Measurements from ENCODE around the gene FOXP1. TPM values are rescaled to one million over a fixed set of nuclear protein-coding genes. Genes with fewer than 3 reads are reported as not detected.

FOXP1 gene
- polyA plus RNA-seq, 6 donors from 2014 or later: 441 to 620 (median 523) TPM

GRCh38 chr3:71002298-71002697, 581.2 kb downstream of the FOXP1 start:
- ATAC-seq (ENCODE audit: low read depth in 2 of 2): no peak
- Mint-ChIP-seq H3K4me1 (peaks cover 12 to 26% (median 23%) of the 10 kb centered on the region in 3 donors), H3K27me3 (no peaks in the 10 kb centered on the region), H3K4me3 (no peak overlapping the region), H3K9me3 (no peaks in the 10 kb centered on the region), H3K27ac (peak overlapping the region; percentile 15 to 77 (median 60)), H3K36me3 (peaks cover 15 to 21% of the 10 kb centered on the region in 2 donors)
- no peak for DNase-seq

DNA sequence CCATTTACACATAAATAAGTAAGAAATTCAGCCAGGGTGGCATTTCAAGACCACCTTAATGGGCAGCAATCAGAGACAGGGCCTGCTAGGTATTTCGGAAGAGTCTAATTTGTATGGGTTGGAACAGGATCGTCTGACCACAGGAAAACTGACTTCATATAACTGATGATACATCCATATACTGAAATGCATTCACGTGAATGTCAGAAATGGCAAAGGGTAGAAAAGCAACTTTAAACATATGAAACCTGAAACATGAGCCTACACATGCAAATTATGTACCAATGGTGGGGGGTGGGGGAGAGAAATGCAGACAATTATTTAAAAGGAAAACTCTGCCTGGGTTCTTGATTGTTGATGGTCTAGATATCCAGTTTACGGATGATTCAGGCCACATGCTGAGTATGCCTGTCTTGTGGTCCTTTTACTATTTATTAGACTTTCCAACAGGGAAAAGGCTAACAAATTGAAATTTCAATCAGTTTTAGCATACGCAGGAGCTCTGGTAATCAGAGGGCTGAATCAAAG, 582.2 kb downstream of the FOXP1 start:
- H3K4me1 Mint-ChIP-seq: peaks cover 8 to 25% (median 19%) of the 10 kb centered on the region in 3 donors
- H3K9me3 Mint-ChIP-seq: no peaks in the 10 kb centered on the region
- H3K4me3 Mint-ChIP-seq: no peak overlapping the region
- ATAC-seq (ENCODE audit: low read depth in 2 of 2) (no peak), DNase-seq (no peak)
- peak overlapping the region in 4 of 6 donors; percentile 14 to 77 (median 74) for H3K27ac Mint-ChIP-seq
- H3K27me3 Mint-ChIP-seq: no peaks in the 10 kb centered on the region
- H3K36me3 Mint-ChIP-seq: peaks cover 23 to 31% of the 10 kb centered on the region in 2 donors

GRCh38 chr3:71000483-71000882, 583.0 kb downstream of the FOXP1 start:
- H3K4me1 Mint-ChIP-seq: peaks cover 7 to 23% (median 16%) of the 10 kb centered on the region in 3 donors
- H3K4me3 Mint-ChIP-seq: peak overlapping the region in 1 of 8 donors; percentile 53
- DNase-seq: no peak
- peaks cover 19 to 33% of the 10 kb centered on the region in 2 donors for H3K36me3 Mint-ChIP-seq
- H3K27me3 Mint-ChIP-seq: no peaks in the 10 kb centered on the region
- no peak for ATAC-seq (ENCODE audit: low read depth in 2 of 2)
- H3K9me3 Mint-ChIP-seq: no peaks in the 10 kb centered on the region
- peak overlapping the region in 3 of 6 donors; percentile 46 to 76 (median 54) for H3K27ac Mint-ChIP-seq

DNA sequence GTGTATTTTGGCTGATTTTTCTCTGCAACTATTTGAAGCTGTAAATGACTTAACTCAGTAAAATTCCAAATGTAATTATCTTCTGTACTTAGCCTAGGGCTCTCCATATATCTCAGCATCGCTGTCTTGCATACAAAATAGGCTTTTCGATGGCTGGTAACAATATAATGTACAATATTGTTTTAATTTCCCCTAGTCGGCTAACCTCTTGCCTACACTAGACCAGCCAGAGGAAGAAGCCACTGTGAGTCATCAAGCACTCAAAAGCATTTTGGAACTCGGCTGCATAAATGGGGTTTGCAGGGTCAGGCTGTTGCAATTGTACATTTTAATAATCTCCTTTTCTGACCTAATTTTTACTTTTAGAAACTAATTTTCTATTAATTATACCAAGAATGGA, 583.8 kb downstream of the FOXP1 start:
- Mint-ChIP-seq H3K4me1 (peaks cover 6 to 21% (median 13%) of the 10 kb centered on the region in 3 donors), H3K36me3 (peaks cover 16 to 33% of the 10 kb centered on the region in 2 donors), H3K27ac (peak overlapping the region in 1 of 6 donors; percentile 11), H3K9me3 (no peaks in the 10 kb centered on the region), H3K4me3 (no peak overlapping the region), H3K27me3 (no peaks in the 10 kb centered on the region)
- no peak for ATAC-seq (ENCODE audit: low read depth in 2 of 2)
- no peak for DNase-seq

- peaks cover 20 to 24% (median 21%) of the 10 kb centered on the region in 3 donors for H3K4me1 Mint-ChIP-seq
- no peak for DNase-seq
- ATAC-seq (ENCODE audit: low read depth in 2 of 2): no peak
- H3K36me3 Mint-ChIP-seq: peaks cover 24 to 47% of the 10 kb centered on the region in 2 donors
- H3K27me3 Mint-ChIP-seq: no peaks in the 10 kb centered on the region
- H3K4me3 Mint-ChIP-seq: no peak overlapping the region
- peaks cover 0 to 2% (median 0%) of the 10 kb centered on the region in 7 donors for H3K9me3 Mint-ChIP-seq
- H3K27ac Mint-ChIP-seq: peak overlapping the region in 2 of 6 donors; percentile 54 to 66
These were observed 587.4 kb downstream of the FOXP1 start for GRCh38 chr3:70996082-70996481.

DNA sequence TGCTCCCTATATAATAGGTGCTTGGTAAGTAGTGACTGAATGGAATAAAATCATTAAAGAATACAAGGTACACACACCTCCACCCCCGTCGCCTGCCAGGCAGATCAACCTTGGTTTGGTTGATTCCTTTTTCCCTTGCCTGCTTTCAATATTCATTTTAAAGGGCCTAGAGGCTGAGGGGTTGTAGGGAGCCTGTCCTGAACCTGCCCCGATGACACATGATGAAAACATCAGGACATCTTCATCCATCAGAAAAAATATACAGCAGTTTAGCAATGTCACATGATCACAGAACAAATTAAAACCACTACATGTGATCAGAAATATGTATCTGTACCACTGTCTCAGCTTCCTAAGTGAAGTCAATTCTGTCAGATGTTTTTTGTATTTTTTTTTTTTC, 588.9 kb downstream of the FOXP1 start:
- Mint-ChIP-seq H3K4me1 (peaks cover 28 to 33% (median 30%) of the 10 kb centered on the region in 3 donors), H3K9me3 (peaks cover 0 to 3% (median 0%) of the 10 kb centered on the region in 7 donors), H3K4me3 (no peak overlapping the region), H3K27ac (peak overlapping the region in 5 of 6 donors; percentile 9 to 95 (median 57)), H3K27me3 (no peaks in the 10 kb centered on the region), H3K36me3 (peaks cover 16 to 48% of the 10 kb centered on the region in 2 donors)
- DNase-seq (no peak), ATAC-seq (ENCODE audit: low read depth in 2 of 2) (no peak)

DNA sequence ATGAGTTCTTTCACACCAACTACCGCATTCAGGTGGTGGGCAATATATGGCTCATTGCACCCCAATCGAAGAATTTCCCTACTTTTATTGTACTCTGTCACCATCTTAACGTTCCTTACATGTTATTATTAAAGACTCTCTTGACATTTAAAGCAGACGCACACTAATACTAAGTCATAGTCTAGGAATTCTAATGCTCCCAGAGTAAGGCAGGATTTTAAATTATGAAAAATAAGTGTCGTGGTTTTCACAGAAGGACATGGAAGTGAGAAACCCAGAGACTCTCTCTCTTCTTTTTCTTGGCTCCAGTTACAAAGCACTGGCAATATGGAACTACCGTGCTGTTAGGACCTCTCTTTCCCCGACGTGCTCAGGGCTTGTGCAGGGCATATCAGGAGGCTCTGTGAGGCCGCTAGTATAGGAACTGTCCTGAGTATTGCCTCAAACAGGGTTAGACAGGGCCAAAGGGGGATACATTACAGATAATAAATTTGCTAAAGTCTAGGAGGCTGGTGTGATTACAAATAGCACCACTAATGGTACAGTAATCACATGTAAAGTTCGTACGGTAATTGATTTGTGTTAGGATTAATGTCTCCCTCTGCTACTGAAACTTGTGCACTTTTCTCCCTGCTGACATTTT, 590.8 kb downstream of the FOXP1 start:
- no peaks in the 10 kb centered on the region for H3K27me3 Mint-ChIP-seq
- H3K27ac Mint-ChIP-seq: peak overlapping the region in 5 of 6 donors; percentile 32 to 95 (median 72)
- H3K4me3 Mint-ChIP-seq: no peak overlapping the region
- DNase-seq (no peak), ATAC-seq (ENCODE audit: low read depth in 2 of 2) (no peak)
- H3K4me1 Mint-ChIP-seq: peaks cover 33 to 35% (median 34%) of the 10 kb centered on the region in 3 donors
- H3K36me3 Mint-ChIP-seq: peaks cover 23 to 44% of the 10 kb centered on the region in 2 donors
- peaks cover 0 to 3% (median 0%) of the 10 kb centered on the region in 7 donors for H3K9me3 Mint-ChIP-seq

DNA sequence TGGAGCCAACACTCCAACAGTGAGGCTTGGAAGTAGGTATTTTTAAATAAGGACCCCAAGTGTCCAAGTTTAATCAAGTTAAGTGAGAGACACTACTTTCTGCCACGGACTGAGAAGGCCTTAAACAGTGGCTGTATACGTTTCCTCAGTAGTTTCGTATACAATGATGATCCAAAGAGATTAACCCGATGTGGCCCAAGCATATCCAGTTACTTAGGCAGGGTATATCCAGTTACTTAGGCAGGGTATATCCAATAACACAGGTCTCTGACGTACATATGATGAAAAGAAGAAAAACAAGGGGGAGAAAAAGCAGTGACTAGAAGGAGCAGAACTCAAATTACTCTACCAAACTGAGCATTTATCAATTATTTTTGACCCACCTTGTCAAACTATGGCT, 591.4 kb downstream of the FOXP1 start:
- H3K27me3 Mint-ChIP-seq: no peaks in the 10 kb centered on the region
- peaks cover 33 to 35% (median 34%) of the 10 kb centered on the region in 3 donors for H3K4me1 Mint-ChIP-seq
- H3K4me3 Mint-ChIP-seq: no peak overlapping the region
- DNase-seq (no peak), ATAC-seq (ENCODE audit: low read depth in 2 of 2) (no peak)
- H3K36me3 Mint-ChIP-seq: peaks cover 28 to 38% of the 10 kb centered on the region in 2 donors
- peak overlapping the region in 4 of 6 donors; percentile 21 to 85 (median 62) for H3K27ac Mint-ChIP-seq
- H3K9me3 Mint-ChIP-seq: peaks cover 0 to 3% (median 0%) of the 10 kb centered on the region in 7 donors

- H3K4me3 Mint-ChIP-seq: peak overlapping the region in 1 of 8 donors; percentile 59
- peaks cover 31 to 35% (median 32%) of the 10 kb centered on the region in 3 donors for H3K4me1 Mint-ChIP-seq
- H3K36me3 Mint-ChIP-seq: peaks cover 35 to 37% of the 10 kb centered on the region in 2 donors
- DNase-seq (no peak), ATAC-seq (ENCODE audit: low read depth in 2 of 2) (no peak)
- H3K27ac Mint-ChIP-seq: peak overlapping the region in 3 of 6 donors; percentile 1 to 92 (median 72)
- no peaks in the 10 kb centered on the region for H3K27me3 Mint-ChIP-seq
- peaks cover 0 to 3% (median 0%) of the 10 kb centered on the region in 7 donors for H3K9me3 Mint-ChIP-seq
These were observed 592.8 kb downstream of the FOXP1 start for GRCh38 chr3:70990723-70991122.

DNA sequence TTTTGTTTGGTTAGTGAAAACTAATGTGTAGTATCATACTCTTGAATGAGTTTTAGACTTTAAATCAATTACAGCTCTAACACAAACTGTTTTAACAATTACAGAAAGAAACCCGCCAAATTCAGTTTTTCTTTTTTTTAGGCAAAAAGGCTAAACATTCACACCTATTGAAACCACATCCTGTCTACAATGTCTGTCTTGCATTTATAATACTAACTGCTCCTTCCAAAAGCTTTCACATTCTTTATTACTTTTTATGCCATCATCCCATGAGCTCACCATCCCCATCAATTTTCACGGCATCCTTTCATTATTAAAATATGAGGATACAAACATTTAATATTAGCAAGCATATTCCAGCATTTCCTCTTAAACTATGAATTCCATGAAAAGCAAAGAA, 593.3 kb downstream of the FOXP1 start:
- peak in 1 of 2 donors; percentile 30 for ATAC-seq (ENCODE audit: low read depth in 2 of 2)

DNA sequence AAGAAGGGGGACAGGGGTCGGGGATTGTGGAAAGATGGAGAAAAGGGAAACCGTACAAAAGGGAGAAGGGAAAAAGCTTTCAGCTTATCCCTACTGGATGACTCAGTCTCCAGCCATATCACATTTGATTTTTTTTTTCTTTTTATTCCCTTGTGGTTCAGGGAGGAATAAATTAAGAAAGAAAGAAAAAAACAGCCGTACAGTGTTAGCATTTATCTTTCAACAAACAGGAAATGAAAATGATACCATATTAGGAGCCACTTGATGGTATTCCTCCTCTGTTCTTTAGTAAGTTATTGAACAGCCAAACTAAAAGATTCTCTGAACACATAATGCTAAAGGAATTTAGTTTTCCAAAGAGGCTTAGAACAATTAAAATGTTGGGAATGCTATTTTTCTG, 594.4 kb downstream of the FOXP1 start:
- DNase-seq: no peak
- H3K27me3 Mint-ChIP-seq: no peaks in the 10 kb centered on the region
- H3K4me3 Mint-ChIP-seq: peak overlapping the region in 1 of 8 donors; percentile 9
- peaks cover 0 to 3% (median 0%) of the 10 kb centered on the region in 7 donors for H3K9me3 Mint-ChIP-seq
- peak overlapping the region in 3 of 6 donors; percentile 53 to 72 (median 57) for H3K27ac Mint-ChIP-seq
- peaks cover 29 to 31% (median 31%) of the 10 kb centered on the region in 3 donors for H3K4me1 Mint-ChIP-seq
- ATAC-seq (ENCODE audit: low read depth in 2 of 2): peak; percentile 30 to 33
- peaks cover 37 to 41% of the 10 kb centered on the region in 2 donors for H3K36me3 Mint-ChIP-seq

More for the DNA sequence above, 593.3 kb downstream of the FOXP1 start:
- DNase-seq: no peak
- Mint-ChIP-seq H3K4me1 (peaks cover 31 to 35% (median 32%) of the 10 kb centered on the region in 3 donors), H3K27me3 (no peaks in the 10 kb centered on the region), H3K9me3 (peaks cover 0 to 3% (median 0%) of the 10 kb centered on the region in 7 donors), H3K36me3 (peaks cover 35 to 37% of the 10 kb centered on the region in 2 donors), H3K4me3 (peak overlapping the region in 4 of 8 donors; percentile 3 to 59 (median 16)), H3K27ac (peak overlapping the region; percentile 1 to 92 (median 65))

GRCh38 chr3:70988111-70988510, 595.4 kb downstream of the FOXP1 start:
- Mint-ChIP-seq H3K9me3 (peaks cover 0 to 3% (median 0%) of the 10 kb centered on the region in 7 donors), H3K36me3 (peaks cover 35 to 39% of the 10 kb centered on the region in 2 donors), H3K4me3 (no peak overlapping the region), H3K27me3 (no peaks in the 10 kb centered on the region), H3K4me1 (peaks cover 26 to 28% (median 27%) of the 10 kb centered on the region in 3 donors), H3K27ac (peak overlapping the region in 3 of 6 donors; percentile 10 to 83 (median 56))
- ATAC-seq (ENCODE audit: low read depth in 2 of 2): no peak
- no peak for DNase-seq

DNA sequence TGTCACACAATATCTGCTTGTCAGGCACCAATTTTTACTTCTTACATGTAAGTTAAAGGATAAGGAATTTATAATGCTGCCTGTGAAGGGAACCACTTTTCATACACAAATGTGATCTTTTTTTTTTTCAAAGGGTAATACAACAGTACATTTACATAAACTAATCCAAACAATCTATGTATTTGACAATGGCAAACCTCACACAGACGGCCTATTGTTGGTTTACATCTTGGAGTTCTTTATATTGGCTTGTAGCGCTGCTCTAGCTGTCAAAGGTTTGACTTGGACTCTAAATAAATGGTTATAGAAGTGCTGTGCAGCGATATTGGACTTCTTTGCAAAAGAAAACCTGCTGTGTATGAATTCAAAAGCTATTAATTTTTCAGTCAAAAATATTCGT, 598.0 kb downstream of the FOXP1 start:
- Mint-ChIP-seq H3K36me3 (peaks cover 26 to 39% of the 10 kb centered on the region in 2 donors), H3K4me1 (peaks cover 11 to 16% (median 11%) of the 10 kb centered on the region in 3 donors)

More for the DNA sequence above, 598.0 kb downstream of the FOXP1 start:
- DNase-seq (no peak), ATAC-seq (ENCODE audit: low read depth in 2 of 2) (no peak)
- peaks cover 0 to 2% (median 0%) of the 10 kb centered on the region in 7 donors for H3K9me3 Mint-ChIP-seq
- H3K4me3 Mint-ChIP-seq: no peak overlapping the region
- H3K27me3 Mint-ChIP-seq: no peaks in the 10 kb centered on the region
- no peak overlapping the region for H3K27ac Mint-ChIP-seq

Measured in naive B cell (primary cell).